Testis (tissue), 3 donors: ENCODE data around the gene PAPPA2. TPM values are rescaled to one million over a fixed set of nuclear protein-coding genes. Genes with fewer than 3 reads are reported as not detected.

Experiments
- DNase-seq: peaks from one replicate; pipeline ENCODE4 v3.0.0-alpha.2; 2019
- H3K27ac ChIP-seq, 2 donors: fragments of 200-600 bp; sonication (generic); one replicate each; pipeline ENCODE4 v1.5.1; 2019
- H3K27me3 ChIP-seq: fragments of 200-600 bp; sonication (generic); one replicate; pipeline ENCODE4 v1.5.1; 2019
- H3K36me3 ChIP-seq: fragments of 200-600 bp; sonication (generic); one replicate; pipeline ENCODE4 v1.5.1; 2017; ENCODE audit warnings: low read depth; ENCODE audit errors: missing control alignments
- H3K4me1 ChIP-seq: fragments of 200-600 bp; sonication (generic); one replicate; pipeline ENCODE4 v1.5.1; 2019
- H3K4me3 ChIP-seq, 2 donors: fragments of 200-600 bp; sonication (generic); one replicate each; pipeline ENCODE4 v1.5.1; 2017 to 2019
- H3K9me3 ChIP-seq: fragments of 200-600 bp; sonication (generic); one replicate; pipeline ENCODE4 v1.5.1; 2017
- CTCF ChIP-seq, 3 experiments: fragments of 450-650 bp in 2 of 3; fragments of 200-600 bp in 1 of 3; sonication (generic) in 1 of 3; IDR thresholded peaks; one replicate each; pipeline ENCODE4 v1.5.1; 2016 to 2019; ENCODE audit warnings: antibody characterized with exemption in 3 of 3, mild to moderate bottlenecking in 2 of 3, moderate library complexity in 1 of 3
- POLR2A ChIP-seq: fragments of 450-650 bp; IDR thresholded peaks from one replicate; pipeline ENCODE4 v1.6.1; 2017; ENCODE audit warnings: antibody characterized with exemption, mild to moderate bottlenecking, moderate library complexity
- WGBS, 2 donors: methylation state at CpG; one replicate each; pipeline ENCODE4 v1.1.5; 2018; 5-methylcytosine and 5-hydroxymethylcytosine counted together
- intact Hi-C: fragments of 100-400 bp; cut with DNase I; formaldehyde crosslinking; loops from one replicate; pipeline ENCODE4 v1.15.1; 2023; ENCODE audit warnings: low total_unique reads
- polyA plus RNA-seq: library from polyadenylated mRNA; stranded (reverse); fragments of 350-450 nt; fragmentation: Illumina TruSeq; extraction: RNeasy Lipid Tissue Mini Kit (QIAGEN cat#74804); gene quantifications from one replicate; pipeline ENCODE4 v1.2.3, GENCODE V29; 2014; ENCODE audit warnings: low read depth, low replicate concordance; ENCODE audit not compliant: insufficient read depth
- total RNA-seq, 2 donors: library from RNA; depleted of rRNA; stranded (reverse); fragments of >200 nt; gene quantifications; one replicate each; pipeline ENCODE4 v1.2.3, GENCODE V29; 2016

PAPPA2 gene
- total and polyA plus RNA-seq, 3 donors from 2014 or later = 0.80 to 2.2 (median 2.2) TPM

GRCh38 chr1:176533020-176533419 lies 70.0 kb downstream of the PAPPA2 start:
- DNase-seq = no peak
- Histone ChIP-seq H3K27ac (no peak overlapping the region), H3K27me3 (no peaks in the 10 kb centered on the region), H3K4me1 (no peaks in the 10 kb centered on the region), H3K36me3 (no peaks in the 10 kb centered on the region), H3K4me3 (no peak overlapping the region), H3K9me3 (no peaks in the 10 kb centered on the region)
- no peak for TF ChIP-seq POLR2A
- TF ChIP-seq CTCF (IDR thresholded peaks at IDR 0.05) = no peak
- intact Hi-C loops = no loop called here
- 93 to 96% methylated on average over 1 of the region's 1 CpG for WGBS, 2 donors

- 85 to 96% methylated on average over 2 of the region's 2 CpGs for WGBS, 2 donors
- TF ChIP-seq CTCF (IDR thresholded peaks at IDR 0.05) = no peak
- no peak for TF ChIP-seq POLR2A
- no peaks in the 10 kb centered on the region for H3K9me3 ChIP-seq
- H3K27me3 ChIP-seq = no peaks in the 10 kb centered on the region
- no peak for DNase-seq
- H3K27ac ChIP-seq = no peak overlapping the region
- H3K4me1 ChIP-seq = no peaks in the 10 kb centered on the region
- no peak overlapping the region for H3K4me3 ChIP-seq
- no peaks in the 10 kb centered on the region for H3K36me3 ChIP-seq
- intact Hi-C loops = no loop called here
Measured at GRCh38 chr1:176536588-176536987, 73.6 kb downstream of the PAPPA2 start.

DNA sequence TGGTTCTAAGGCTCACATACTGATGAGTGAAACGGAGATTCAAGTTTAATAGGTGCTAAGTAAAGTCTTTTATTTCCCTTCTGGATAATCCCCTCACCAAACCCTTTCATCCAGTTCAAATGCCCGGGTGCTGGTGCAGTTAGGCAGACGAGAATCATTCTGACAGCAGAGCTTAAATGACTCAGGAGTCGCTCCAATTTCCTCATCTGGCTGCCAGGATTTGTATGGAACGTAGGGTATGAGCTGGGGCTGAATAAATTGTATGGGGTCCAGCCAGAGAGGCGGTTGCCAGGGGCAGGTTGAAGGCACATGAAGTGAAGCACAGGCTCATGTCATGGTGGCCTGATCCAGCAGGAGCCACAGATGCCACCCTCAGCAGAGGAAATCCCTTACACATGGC lies 76.0 kb downstream of the PAPPA2 start:
- Histone ChIP-seq H3K36me3 (no peaks in the 10 kb centered on the region), H3K4me1 (no peaks in the 10 kb centered on the region), H3K27me3 (no peaks in the 10 kb centered on the region), H3K9me3 (no peaks in the 10 kb centered on the region), H3K27ac (no peak overlapping the region), H3K4me3 (no peak overlapping the region)
- TF ChIP-seq CTCF (IDR thresholded peaks at IDR 0.05) = no peak
- TF ChIP-seq POLR2A = no peak
- no peak for DNase-seq
- intact Hi-C loops = no loop called here
- 70 to 73% methylated on average over 6 of the region's 6 CpGs for WGBS, 2 donors

GRCh38 chr1:176540428-176540827 lies 77.5 kb downstream of the PAPPA2 start:
- TF ChIP-seq CTCF (IDR thresholded peaks at IDR 0.05) (no peak), POLR2A (no peak)
- Histone ChIP-seq H3K4me3 (no peak overlapping the region), H3K9me3 (no peaks in the 10 kb centered on the region), H3K27ac (no peak overlapping the region), H3K4me1 (no peaks in the 10 kb centered on the region), H3K27me3 (no peaks in the 10 kb centered on the region), H3K36me3 (no peaks in the 10 kb centered on the region)
- intact Hi-C loops = no loop called here
- DNase-seq = no peak
- 95 to 100% methylated on average over 1 of the region's 1 CpG for WGBS, 2 donors

DNA sequence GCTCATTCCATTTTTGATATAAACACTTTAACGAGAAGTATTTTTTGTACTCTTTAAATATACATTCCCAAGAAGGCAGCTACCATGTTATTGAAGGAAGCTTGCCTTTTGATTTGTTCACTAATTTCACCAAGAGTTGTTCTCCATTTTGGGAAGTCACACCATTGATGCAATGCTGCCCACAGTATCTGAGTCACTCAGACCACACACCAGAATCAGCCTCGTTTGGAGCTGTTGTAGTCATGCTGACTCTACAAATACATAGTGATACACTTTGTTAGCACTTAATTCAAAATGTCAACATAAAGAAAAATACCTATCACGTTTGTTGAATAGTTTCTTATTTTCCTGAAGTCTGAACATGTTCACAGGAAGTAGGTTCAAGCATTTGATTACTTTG lies 78.7 kb downstream of the PAPPA2 start:
- Histone ChIP-seq H3K4me1 (no peaks in the 10 kb centered on the region), H3K4me3 (no peak overlapping the region), H3K27ac (no peak overlapping the region), H3K9me3 (no peaks in the 10 kb centered on the region), H3K27me3 (no peaks in the 10 kb centered on the region), H3K36me3 (no peaks in the 10 kb centered on the region)
- WGBS, 2 donors = 75 to 77% methylated on average over 3 of the region's 3 CpGs
- DNase-seq = no peak
- intact Hi-C loops = no loop called here
- TF ChIP-seq POLR2A (no peak), CTCF (IDR thresholded peaks at IDR 0.05) (no peak)
